K562 (cell line): ENCODE measurements around the gene TRIOBP. TPM values are rescaled to one million over a fixed set of nuclear protein-coding genes. Genes with fewer than 3 reads are reported as not detected.

Experiments used
- ATAC-seq: fragments of 200-7000 bp; cut with Tn5 transposase; 3 replicates; pipeline ENCODE4 v1.9.1; 2020; ENCODE audit warnings: moderate library complexity
- BruUV-seq: library from RNA; stranded (reverse); fragments of 400-500 nt; replicated peaks from 2 replicates; lab custom pipeline; 2021; lab: Mats Ljungman, UMichigan
- CTCF ChIA-PET: fragments of 300-600 bp; formaldehyde crosslinking; extraction: SDS; loops from one replicate; lab custom pipeline; 2021; ENCODE audit warnings: low intra/inter-chr PET ratio; lab: Yijun Ruan, JAX
- POLR2A ChIA-PET: fragments of 300-600, 350-650 bp; sonication (Branson Sonifier 250); formaldehyde crosslinking; extraction: SDS; loops from one replicate; lab custom pipeline; 2021; ENCODE audit warnings: antibody characterized with exemption, inconsistent platforms; lab: Yijun Ruan, JAX
- DNase-seq, 4 experiments: peaks; one replicate each; pipeline versions ENCODE4 v3.0.0 to v3.0.0-alpha.2; 2011 to 2018; ENCODE audit warnings: low spot score in 3 of 4, mixed read lengths in 3 of 4; ENCODE audit errors: extremely low read depth in 1 of 4
- FAIRE-seq: peaks from 2 replicates; lab custom pipeline; 2011; peaks lifted over from hg19 to GRCh38; lab: Jason Lieb, UNC
- H2AFZ ChIP-seq: 2 replicates; pipeline ENCODE4 v1.6.0; 2011; ENCODE audit warnings: low read depth, low read length, control low read depth, inconsistent platforms
- H3K27ac ChIP-seq: fragments of 200-600 bp; 3 replicates; pipeline ENCODE4 v1.8.0; 2011; ENCODE audit warnings: low read depth, mild to moderate bottlenecking, control low read depth, inconsistent platforms, low read length, moderate library complexity, mixed read lengths; ENCODE audit errors: extremely low read depth
- H3K27me3 ChIP-seq, 2 experiments: fragments of 300-600 bp in 1 of 2; 2 replicates in 1 of 2; 3 replicates in 1 of 2; pipeline versions ENCODE4 v1.6.0 to v1.8.0; 2011; ENCODE audit warnings: inconsistent platforms in 2 of 2, low read length in 2 of 2, mild to moderate bottlenecking in 1 of 2, mixed read lengths in 1 of 2, moderate library complexity in 1 of 2; ENCODE audit not compliant: control insufficient read depth in 2 of 2, insufficient read depth in 2 of 2
- H3K36me3 ChIP-seq: fragments of 300-600 bp; 3 replicates; pipeline ENCODE4 v1.8.0; 2011; ENCODE audit warnings: mild to moderate bottlenecking, low read length, inconsistent platforms; ENCODE audit not compliant: control insufficient read depth, insufficient read depth
- H3K4me1 ChIP-seq, 2 experiments: fragments of 200-600 bp in 1 of 2; replicated peaks in 1 of 2; 2 replicates in 1 of 2; 3 replicates in 1 of 2; pipeline versions ENCODE4 v1.5.1 to v1.8.0; 2011; ENCODE audit warnings: inconsistent platforms in 2 of 2, low read length in 2 of 2, mild to moderate bottlenecking in 1 of 2, mixed read lengths in 1 of 2, moderate library complexity in 1 of 2; ENCODE audit not compliant: control insufficient read depth in 2 of 2, insufficient read depth in 2 of 2
- H3K4me2 ChIP-seq: 2 replicates; pipeline ENCODE4 v1.6.1; 2011; ENCODE audit warnings: low read length, control low read depth, inconsistent platforms, mixed read lengths; ENCODE audit not compliant: insufficient read depth
- H3K4me3 ChIP-seq: fragments of 200-600 bp; sonication (generic), shearing (Covaris generic); 2 replicates; pipeline ENCODE4 v1.5.1; 2016; ENCODE audit warnings: control low read depth, inconsistent platforms
- H3K79me2 ChIP-seq: fragments of 200-600 bp; 3 replicates; pipeline ENCODE4 v1.8.0; 2011; ENCODE audit warnings: low read length, inconsistent platforms; ENCODE audit not compliant: control insufficient read depth, insufficient read depth
- H3K9ac ChIP-seq, 2 experiments: 2 replicates each; pipeline versions ENCODE4 v1.6.0 to v1.6.1; 2011; ENCODE audit warnings: low read depth in 2 of 2, low read length in 2 of 2, control low read depth in 1 of 2, inconsistent platforms in 1 of 2, mild to moderate bottlenecking in 1 of 2, mixed read lengths in 1 of 2; ENCODE audit not compliant: insufficient read depth in 1 of 2
- H3K9me1 ChIP-seq: one replicate; pipeline ENCODE4 v1.6.0; 2011; ENCODE audit warnings: inconsistent platforms, mild to moderate bottlenecking, low read length, moderate library complexity; ENCODE audit not compliant: control insufficient read depth, insufficient read depth
- H3K9me3 ChIP-seq: replicated peaks from 2 replicates; pipeline ENCODE4 v1.5.1; 2011; ENCODE audit warnings: low read depth, low read length, inconsistent platforms; ENCODE audit not compliant: control insufficient read depth, insufficient read depth
- H4K20me1 ChIP-seq: replicated peaks from 2 replicates; pipeline ENCODE4 v1.6.1; 2011; ENCODE audit warnings: low read length, inconsistent platforms, mixed read lengths; ENCODE audit not compliant: control insufficient read depth, insufficient read depth
- ASH1L ChIP-seq: fragments of 450-650 bp; IDR thresholded peaks from 2 replicates; pipeline ENCODE4 v1.6.1; 2018; ENCODE audit warnings: borderline replicate concordance, mild to moderate bottlenecking, low read depth; ENCODE audit not compliant: partially characterized antibody
- POLR2G ChIP-seq: fragments of 200-400 bp; formaldehyde crosslinking; IDR thresholded peaks from 2 replicates; pipeline ENCODE4 v1.6.1; 2017; ENCODE audit warnings: low read depth, mild to moderate bottlenecking, antibody characterized with exemption, low read length, moderate library complexity
- RBFOX2 ChIP-seq: fragments of 200-400 bp; formaldehyde crosslinking; IDR thresholded peaks from 2 replicates; pipeline ENCODE4 v1.6.1; 2017; ENCODE audit warnings: low read depth, mild to moderate bottlenecking, low read length, moderate library complexity
- ZNF586 ChIP-seq: fragments of 450-650 bp; formaldehyde crosslinking; conservative IDR thresholded peaks from 2 replicates; pipeline ENCODE4 v1.4.0; 2020; ENCODE audit warnings: mild to moderate bottlenecking, moderate library complexity
- WGBS: fragments of 100-300 bp; shearing (Covaris generic); methylation state at CpG from one replicate; pipeline ENCODE4 v1.1.6; 2016; ENCODE audit warnings: low coverage, mixed read lengths; ENCODE audit not compliant: insufficient coverage; ENCODE audit errors: missing lambda C conversion rate; 5-methylcytosine and 5-hydroxymethylcytosine counted together
- in situ Hi-C: fragments of 300-500 bp; cut with MboI; formaldehyde crosslinking; loops from 4 replicates; pipeline ENCODE4 v1.15.0; 2018; ENCODE audit warnings: inconsistent platforms, mixed read lengths
- intact Hi-C: fragments of 100-400 bp; cut with micrococcal nuclease; formaldehyde crosslinking; loops from 2 replicates; pipeline ENCODE4 v1.14.2; 2022
- polyA plus RNA-seq, 8 experiments: library from polyadenylated mRNA; depleted of rRNA in 4 of 8; stranded (reverse) in 5 of 8; unstranded in 3 of 8; fragments of >200 nt; fragmentation: Nextera tagmentation in 2 of 8; fragmentation: Illumina TruSeq in 1 of 8; extraction: Ambion mirVana in 2 of 8; extraction: Trizol in 1 of 8; gene quantifications; 2 replicates each; pipeline versions ENCODE4 v1.2.1 to v1.2.3, GENCODE V29; 2011 to 2014; ENCODE audit warnings: inconsistent platforms in 1 of 8, missing spikeins in 1 of 8
- total RNA-seq, 7 experiments: library from RNA; depleted of rRNA in 6 of 7; stranded (reverse); fragments of >200 nt in 6 of 7; fragmentation: Illumina TruSeq in 2 of 7; extraction: Trizol in 2 of 7; gene quantifications; 2 replicates each; pipeline versions ENCODE4 v1.2.1 to v1.2.3, GENCODE V29; 2011 to 2021; ENCODE audit warnings: low replicate concordance in 1 of 7

The TRIOBP gene
- total and polyA plus RNA-seq, 9 of the 15 experiments (the other 6 are each of a cell fraction or from before 2014, with no cell fraction given) = 0.24 to 13.8 (median 5.5) TPM

DNA sequence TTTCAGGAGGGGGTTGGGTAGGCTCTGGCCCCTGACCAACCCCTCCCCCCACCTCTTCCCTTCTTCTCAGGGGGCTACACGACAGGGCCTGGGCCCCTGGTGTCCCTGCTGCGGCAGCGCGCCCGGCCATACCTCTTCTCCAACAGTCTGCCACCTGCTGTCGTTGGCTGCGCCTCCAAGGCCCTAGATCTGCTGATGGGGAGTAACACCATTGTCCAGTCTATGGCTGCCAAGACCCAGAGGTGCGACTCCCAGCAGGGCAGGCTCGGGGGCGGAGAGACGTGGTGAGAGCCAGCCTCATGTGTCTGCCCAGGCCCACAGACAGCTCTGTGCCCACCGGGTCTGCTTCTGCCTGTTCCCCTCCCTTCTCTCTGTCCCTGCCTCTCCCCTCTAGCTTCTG lies 118.7 kb downstream of the TRIOBP start:
- Histone ChIP-seq H3K4me2 (no peak overlapping the region), H2AFZ (no peak overlapping the region), H3K4me3 (no peak overlapping the region), H3K27me3 (no peaks in the 10 kb centered on the region), H3K9me3 (no peaks in the 10 kb centered on the region), H3K79me2 (peaks cover 9% of the 10 kb centered on the region), H3K36me3 (peaks cover 57% of the 10 kb centered on the region; the same call in 2 of the 3 replicates), H4K20me1 (no peaks in the 10 kb centered on the region), H3K4me1 (peaks cover 7 to 14% of the 10 kb centered on the region in 2 experiments; a peak in 4 of 5 replicates), H3K27ac (no peak overlapping the region), H3K9ac (no peak overlapping the region), H3K9me1 (no peaks in the 10 kb centered on the region)
- ATAC-seq = no peak
- CTCF ChIA-PET = no interaction called here
- 0 out of 2 replicates have a peak, but pooled peaks have one; percentile 25 for TF ChIP-seq POLR2G
- TF ChIP-seq ZNF586 = no peak
- in situ Hi-C loops = loop anchor here (5.0 kb wide), 1 partner anchor 147 kb away; no protein-coding TSS in a partner anchor
- POLR2A ChIA-PET = interaction anchor here (0.5 to 5.0 kb wide), 5 partner anchors 7 to 90 kb away, joined by 3 to 34 read pairs (median 3); partner anchors contain the start of genes ANKRD54 and GCAT
- intact Hi-C loops = no loop called here
- no peak for FAIRE-seq
- WGBS = 73% methylated on average over 3 of the region's 12 CpGs
- no peak for DNase-seq
- no TSS peak for BruUV-seq

DNA sequence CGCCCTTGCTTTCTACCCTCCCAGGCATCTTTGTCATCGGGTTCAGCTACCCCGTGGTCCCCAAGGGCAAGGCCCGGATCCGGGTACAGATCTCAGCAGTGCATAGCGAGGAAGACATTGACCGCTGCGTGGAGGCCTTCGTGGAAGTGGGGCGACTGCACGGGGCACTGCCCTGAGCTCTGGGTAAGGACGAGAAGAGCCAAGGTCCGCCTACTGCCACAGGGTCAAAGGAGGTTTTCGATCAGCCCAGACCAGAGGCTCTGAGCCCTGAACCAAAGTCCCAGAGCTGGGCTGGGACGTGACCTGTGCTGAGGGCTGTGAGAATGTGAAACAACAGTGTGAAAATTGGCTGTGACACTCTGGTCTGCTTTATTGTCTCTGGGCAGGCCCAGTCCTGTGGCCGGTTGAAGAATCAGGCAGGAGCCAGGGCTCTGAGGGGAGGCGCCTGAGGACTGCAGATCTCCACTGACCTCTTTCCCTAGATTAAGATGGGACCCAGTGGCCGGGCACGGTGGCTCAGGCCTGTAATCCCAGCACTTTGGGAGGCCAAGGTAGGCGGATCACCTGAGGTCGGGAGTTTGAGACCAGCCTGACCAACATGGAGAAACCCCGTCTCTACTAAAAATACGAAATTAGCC lies 119.8 kb downstream of the TRIOBP start:
- POLR2A ChIA-PET = interaction anchor here (0.6 to 5.0 kb wide), 6 partner anchors 8 to 142 kb away, joined by 3 to 34 read pairs (median 4); partner anchors contain the start of genes ANKRD54, GCAT and LGALS1
- H3K4me3 ChIP-seq = no peak overlapping the region
- H3K4me2 ChIP-seq = no peak overlapping the region
- peaks cover 7 to 14% of the 10 kb centered on the region in 2 experiments; a peak in 4 of 5 replicates for H3K4me1 ChIP-seq
- intact Hi-C loops (loop anchor here (1.0 kb wide), 2 partner anchors 47 to 149 kb away; no protein-coding TSS in a partner anchor), in situ Hi-C loops (loop anchor here (5.0 kb wide), 1 partner anchor 146 kb away; no protein-coding TSS in a partner anchor)
- TF ChIP-seq RBFOX2 (peak; percentile 52; the same call in 1 of the 2 replicates), ASH1L (no peak), POLR2G (peak; percentile 58; the same call in 1 of the 2 replicates)
- CTCF ChIA-PET = interaction anchor here (1.0 to 2.4 kb wide), 3 partner anchors 47 to 148 kb away, joined by 5 to 12 read pairs (median 9); no protein-coding TSS in a partner anchor
- no peak overlapping the region for H2AFZ ChIP-seq
- TSS peak; percentile 17 for BruUV-seq
- H4K20me1 ChIP-seq = no peaks in the 10 kb centered on the region
- no peak overlapping the region for H3K27ac ChIP-seq
- DNase-seq (no peak), ATAC-seq (no peak), FAIRE-seq (no peak)
- peaks cover 52% of the 10 kb centered on the region; the same call in 2 of the 3 replicates for H3K36me3 ChIP-seq
- no peaks in the 10 kb centered on the region for H3K27me3 ChIP-seq
- no peak overlapping the region; a peak in 1 of 4 replicates for H3K9ac ChIP-seq
- H3K9me1 ChIP-seq = no peaks in the 10 kb centered on the region
- H3K9me3 ChIP-seq = no peaks in the 10 kb centered on the region
- WGBS = 96% methylated on average over 10 of the region's 23 CpGs
- H3K79me2 ChIP-seq = 0 out of 3 replicates have a peak, but pooled peaks cover 4% of the 10 kb centered on the region
